ENCODE results near the gene KLRC3.
"Not testable (repeated sequence)": the region's sequence is repeated elsewhere in the genome, so short reads cannot be mapped to it uniquely, and the experiment has no call there.

KLRC3 gene

DNA sequence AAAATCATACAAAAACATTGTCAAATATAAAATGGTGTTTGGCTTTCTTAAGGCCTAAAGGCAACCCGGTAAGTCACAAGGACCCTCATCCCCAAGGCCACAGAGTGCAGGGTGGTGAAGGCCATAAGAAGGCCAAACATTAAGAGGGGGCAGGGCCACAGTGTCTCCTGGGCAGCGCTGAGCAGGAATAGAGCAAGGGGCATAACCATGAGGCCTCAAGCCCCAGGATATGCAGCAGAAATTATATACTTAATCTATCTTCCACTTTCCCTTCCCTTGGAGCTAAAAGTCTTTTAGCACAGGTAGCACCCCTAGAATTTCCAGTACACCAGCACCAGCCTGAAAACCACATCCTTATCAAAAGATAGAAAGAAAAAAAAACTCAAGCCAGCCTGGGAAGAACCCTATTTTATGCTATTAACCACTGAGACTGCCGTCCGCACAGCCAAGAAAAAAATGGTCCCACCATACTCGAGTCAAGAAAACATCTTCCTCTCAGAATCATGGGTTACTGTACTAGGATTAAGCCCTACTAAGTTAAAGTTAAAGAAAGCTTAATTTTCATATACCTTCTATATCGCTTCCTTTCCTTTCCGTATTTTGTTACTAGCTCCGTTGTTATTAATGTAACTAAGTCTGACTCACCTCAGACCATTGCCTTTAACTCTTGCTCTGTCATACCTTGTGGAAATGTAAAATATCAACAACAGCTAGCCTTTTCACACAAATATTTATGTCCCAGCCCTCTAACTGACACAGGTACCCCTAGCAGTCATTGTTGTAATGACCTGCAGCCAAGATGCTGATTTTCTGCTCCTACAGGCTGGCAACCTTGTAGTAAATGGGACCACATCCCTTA is 50.6 kb downstream of the KLRC3 start:
- no peak for TF ChIP-seq CTCF (IDR thresholded peaks at IDR 0.05; ENCODE audit: insufficient read depth, low read depth, low read length, missing control alignments)
- H3K4me3 ChIP-seq (ENCODE audit: low read length), result no peak overlapping the region
- no peak for DNase-seq (ENCODE audit: low read depth)

- DNase-seq (ENCODE audit: low read depth), result no peak
- no peak for TF ChIP-seq CTCF (IDR thresholded peaks at IDR 0.05; ENCODE audit: insufficient read depth, low read depth, low read length, missing control alignments)
- no peak overlapping the region for H3K4me3 ChIP-seq (ENCODE audit: low read length)
Measured at GRCh38 chr12:10368206-10369171, 51.9 kb downstream of the KLRC3 start.

- DNase-seq (ENCODE audit: low read depth); H3K4me3 ChIP-seq (ENCODE audit: low read length): not testable (repeated sequence)
Measured at GRCh38 chr12:10367714-10368113, 52.7 kb downstream of the KLRC3 start.

GRCh38 chr12:10366875-10367274 is 53.5 kb downstream of the KLRC3 start:
- TF ChIP-seq CTCF (IDR thresholded peaks at IDR 0.05; ENCODE audit: insufficient read depth, low read depth, low read length, missing control alignments), result peak; percentile 35
- DNase-seq (ENCODE audit: low read depth), result peak; percentile 37

DNA sequence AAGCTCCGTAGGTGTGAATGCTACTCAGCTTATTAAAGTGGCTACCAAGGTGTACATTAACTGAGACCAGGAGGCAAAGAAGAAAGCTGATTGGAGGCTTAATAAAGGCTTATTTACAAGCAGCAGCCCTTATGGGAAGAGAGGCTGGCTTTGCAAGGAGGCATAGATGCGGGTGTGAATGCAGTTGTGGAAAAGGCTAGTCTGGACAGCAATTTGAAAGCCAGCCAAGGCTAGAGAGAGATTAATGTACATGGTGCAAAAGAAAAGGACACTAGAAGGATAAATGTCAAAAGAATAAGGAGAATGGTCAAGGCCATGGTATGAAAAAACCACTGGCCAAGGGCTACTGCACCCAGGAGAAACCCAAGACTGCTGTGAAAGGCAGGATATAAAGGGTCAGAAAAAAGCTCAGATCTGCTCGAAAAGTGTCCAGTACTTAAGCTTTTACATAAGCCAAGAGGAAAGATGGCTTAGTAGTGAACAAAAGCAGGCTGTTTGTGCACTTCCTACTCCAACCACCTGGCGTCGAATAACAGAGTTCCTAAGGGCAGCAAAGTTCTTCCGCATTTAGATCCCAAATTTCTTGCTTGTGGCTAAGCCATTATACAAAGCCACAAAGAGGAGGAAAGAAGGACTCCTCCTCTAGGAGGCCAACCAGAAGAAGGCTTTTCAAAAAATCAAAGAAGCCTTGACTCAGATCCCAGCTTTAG is 54.5 kb downstream of the KLRC3 start:
- DNase-seq (ENCODE audit: low read depth), result peak; percentile 52
- peak; percentile 58 for TF ChIP-seq CTCF (IDR thresholded peaks at IDR 0.05; ENCODE audit: insufficient read depth, low read depth, low read length, missing control alignments)
- peak overlapping the region; percentile 61 for H3K4me3 ChIP-seq (ENCODE audit: low read length)

More at GRCh38 chr12:10366875-10367274, 53.5 kb downstream of the KLRC3 start:
- H3K4me3 ChIP-seq (ENCODE audit: low read length), result no peak overlapping the region

DNA sequence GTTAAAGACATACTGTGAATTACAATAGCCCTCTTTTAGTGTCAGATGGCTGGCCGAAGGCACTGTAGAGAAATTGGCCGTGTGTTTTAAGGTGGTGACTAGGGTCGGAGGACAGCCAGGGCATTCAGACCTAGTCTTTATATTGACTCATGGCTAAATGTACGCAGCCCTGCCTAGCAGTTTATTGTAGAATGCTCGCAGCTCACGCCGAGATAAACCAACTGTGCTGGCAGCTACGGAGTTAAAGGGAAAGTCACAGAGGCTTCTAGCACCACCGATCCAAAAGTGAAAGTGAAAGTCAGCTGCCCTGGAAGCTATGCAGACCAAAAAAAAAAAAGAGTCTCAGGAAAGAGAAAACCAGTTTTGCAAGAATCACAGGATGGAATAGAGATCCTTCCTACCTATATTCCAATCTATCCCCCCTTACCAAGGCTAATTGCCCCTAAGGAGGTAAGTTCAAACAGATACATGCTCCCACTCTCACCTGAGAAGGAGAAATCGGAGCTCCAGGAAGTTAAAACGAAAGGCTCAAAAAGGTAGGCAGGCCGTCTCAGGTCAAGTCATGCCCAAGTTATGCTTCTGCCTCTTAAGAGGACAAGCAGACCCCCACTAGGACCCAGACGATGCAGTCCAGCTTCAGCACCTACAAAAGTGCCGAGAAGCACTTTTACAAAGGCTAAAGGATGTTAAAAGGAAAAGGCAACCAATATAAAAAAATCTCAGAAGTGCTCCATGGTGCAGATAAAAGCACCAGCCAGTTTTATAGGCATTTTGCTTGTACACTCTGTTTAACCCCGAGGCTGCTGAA is 55.4 kb downstream of the KLRC3 start:
- peak overlapping the region; percentile 61 for H3K4me3 ChIP-seq (ENCODE audit: low read length)
- peak; percentile 82 for DNase-seq (ENCODE audit: low read depth)
- no peak for TF ChIP-seq CTCF (IDR thresholded peaks at IDR 0.05; ENCODE audit: insufficient read depth, low read depth, low read length, missing control alignments)
